Measurements from ENCODE around the gene SPNS3.

The SPNS3 gene

DNA sequence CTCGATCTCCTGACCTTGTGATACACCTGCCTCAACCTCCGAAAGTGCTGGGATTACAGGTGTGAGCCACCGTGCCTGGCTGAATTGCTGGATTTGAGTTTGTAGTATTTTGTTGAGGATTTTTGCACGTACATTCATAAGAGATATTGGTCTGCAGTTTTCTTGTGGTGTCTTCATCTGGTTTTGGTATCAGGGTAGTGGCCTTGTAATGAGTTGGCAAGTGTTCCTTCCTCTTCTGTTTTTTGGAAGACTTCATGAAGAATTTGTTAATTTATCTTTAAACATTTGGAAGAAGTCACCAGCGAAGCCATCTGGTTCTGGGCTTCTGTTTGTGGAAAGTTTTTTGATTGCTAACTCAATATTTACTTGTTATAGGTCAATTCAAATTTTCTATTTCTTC, 26.9 kb downstream of the SPNS3 start:
- TF ChIP-seq, protein P1, sequence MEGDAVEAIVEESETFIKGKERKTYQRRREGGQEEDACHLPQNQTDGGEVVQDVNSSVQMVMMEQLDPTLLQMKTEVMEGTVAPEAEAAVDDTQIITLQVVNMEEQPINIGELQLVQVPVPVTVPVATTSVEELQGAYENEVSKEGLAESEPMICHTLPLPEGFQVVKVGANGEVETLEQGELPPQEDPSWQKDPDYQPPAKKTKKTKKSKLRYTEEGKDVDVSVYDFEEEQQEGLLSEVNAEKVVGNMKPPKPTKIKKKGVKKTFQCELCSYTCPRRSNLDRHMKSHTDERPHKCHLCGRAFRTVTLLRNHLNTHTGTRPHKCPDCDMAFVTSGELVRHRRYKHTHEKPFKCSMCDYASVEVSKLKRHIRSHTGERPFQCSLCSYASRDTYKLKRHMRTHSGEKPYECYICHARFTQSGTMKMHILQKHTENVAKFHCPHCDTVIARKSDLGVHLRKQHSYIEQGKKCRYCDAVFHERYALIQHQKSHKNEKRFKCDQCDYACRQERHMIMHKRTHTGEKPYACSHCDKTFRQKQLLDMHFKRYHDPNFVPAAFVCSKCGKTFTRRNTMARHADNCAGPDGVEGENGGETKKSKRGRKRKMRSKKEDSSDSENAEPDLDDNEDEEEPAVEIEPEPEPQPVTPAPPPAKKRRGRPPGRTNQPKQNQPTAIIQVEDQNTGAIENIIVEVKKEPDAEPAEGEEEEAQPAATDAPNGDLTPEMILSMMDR (IDR thresholded peaks at IDR 0.05; ENCODE audit: control extremely low read depth, extremely low read depth, low read depth, missing control alignments): no peak
- DNase-seq (ENCODE audit: extremely low spot score): no peak
- CTCF ChIA-PET: no interaction called here
- POLR2A ChIA-PET: no interaction called here

DNA sequence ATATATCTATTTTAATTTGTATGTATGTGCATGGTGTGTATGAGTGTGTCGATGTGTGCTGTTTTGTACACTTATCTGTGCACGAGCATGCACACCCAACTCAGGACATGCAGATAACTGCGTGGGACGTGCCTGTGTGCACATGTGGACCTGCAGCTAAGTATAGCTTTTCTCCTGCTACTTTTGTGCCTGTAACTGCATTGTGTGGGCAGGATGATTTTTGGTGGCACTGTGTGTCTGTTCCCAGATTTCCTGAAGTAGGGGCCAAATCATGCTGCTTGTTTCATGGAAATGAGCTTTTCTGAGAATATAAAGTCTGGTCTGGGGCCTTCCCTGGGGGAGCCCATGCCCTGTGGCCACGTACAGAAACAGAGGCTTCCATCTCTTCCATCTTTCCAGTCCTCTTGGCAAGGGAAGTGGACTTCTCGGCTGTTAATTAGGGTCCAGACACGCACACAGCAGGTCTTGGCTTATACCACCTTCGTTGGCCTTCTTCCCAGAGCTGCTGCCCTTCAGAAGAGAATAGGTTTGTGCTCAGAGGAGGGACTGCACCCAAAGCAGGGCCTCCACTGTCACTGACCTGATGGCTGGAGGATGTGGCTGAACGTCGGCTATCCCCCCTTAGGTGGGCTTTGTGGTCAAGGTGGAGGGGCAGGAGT, 30.2 kb downstream of the SPNS3 start:
- no peak for DNase-seq (ENCODE audit: extremely low spot score)
- POLR2A ChIA-PET: no interaction called here
- CTCF ChIA-PET: no interaction called here
- TF ChIP-seq, protein P1 (IDR thresholded peaks at IDR 0.05; ENCODE audit: control extremely low read depth, extremely low read depth, low read depth, missing control alignments): no peak

DNA sequence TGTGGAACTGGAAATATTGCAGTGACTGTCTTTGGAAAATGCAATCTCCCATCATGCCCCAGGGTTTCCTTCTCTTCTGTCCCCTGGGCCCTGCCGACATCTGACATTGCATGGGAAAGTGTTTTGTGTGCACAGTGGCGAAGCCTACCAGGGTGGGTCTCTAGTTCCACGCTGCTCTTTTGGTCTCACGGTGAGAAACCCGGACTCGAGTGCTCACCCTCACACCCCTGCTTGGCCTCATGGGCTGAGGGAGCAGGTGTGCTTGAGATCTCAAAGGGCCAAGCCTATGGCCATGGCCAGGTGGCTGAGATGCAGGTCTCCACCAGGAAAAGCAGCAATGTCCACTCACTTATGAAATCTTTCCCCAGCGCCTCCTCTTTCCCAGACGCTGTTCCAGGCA, 32.0 kb downstream of the SPNS3 start:
- CTCF ChIA-PET: no interaction called here
- POLR2A ChIA-PET: no interaction called here
- TF ChIP-seq, protein P1 (IDR thresholded peaks at IDR 0.05; ENCODE audit: control extremely low read depth, extremely low read depth, low read depth, missing control alignments): no peak
- no peak for DNase-seq (ENCODE audit: extremely low spot score)

DNA sequence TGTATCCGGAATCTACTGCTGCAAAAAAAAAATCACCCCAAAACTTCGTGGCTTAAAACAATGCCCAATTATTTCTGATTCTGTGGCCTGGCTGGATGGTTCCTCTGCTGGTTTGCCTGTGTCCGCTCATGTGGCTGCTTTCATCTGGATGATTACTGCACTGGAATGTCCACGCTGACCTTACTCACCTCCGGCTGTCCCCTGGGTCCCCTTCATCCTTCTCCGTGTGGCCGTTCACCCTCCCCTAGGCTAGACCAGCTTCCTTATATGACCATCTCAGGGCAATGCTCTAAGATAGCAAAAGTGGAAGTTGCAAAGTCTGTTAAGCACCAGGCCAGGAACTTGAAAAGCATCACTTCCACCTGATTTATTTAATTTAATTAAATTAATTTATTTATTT, 33.5 kb downstream of the SPNS3 start:
- no peak for DNase-seq (ENCODE audit: extremely low spot score)
- POLR2A ChIA-PET: interaction anchor here (0.6 kb wide), 1 partner anchor 119 kb away, joined by 4 read pairs; no protein-coding TSS in a partner anchor
- CTCF ChIA-PET: no interaction called here
- TF ChIP-seq, protein P1 (IDR thresholded peaks at IDR 0.05; ENCODE audit: control extremely low read depth, extremely low read depth, low read depth, missing control alignments): no peak

DNA sequence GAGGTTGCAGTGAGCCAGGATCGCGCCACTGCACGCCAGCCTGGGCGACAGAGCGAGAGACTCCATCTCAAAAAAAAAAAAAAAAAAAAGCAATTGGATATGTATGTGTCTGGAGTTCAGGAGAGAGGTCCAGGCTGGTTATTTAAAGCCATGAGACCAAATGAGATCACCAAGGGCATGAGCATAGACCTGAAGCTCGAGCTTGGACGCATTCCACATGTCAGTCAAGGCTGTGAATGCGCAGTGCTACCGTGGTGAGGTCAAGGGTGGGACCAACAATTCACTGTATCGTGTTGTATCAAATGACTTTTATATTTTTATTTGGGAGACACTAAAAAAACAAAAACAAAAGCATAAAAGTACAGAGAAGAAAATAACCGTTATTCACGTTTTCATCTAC, 35.8 kb downstream of the SPNS3 start:
- TF ChIP-seq, protein P1 (IDR thresholded peaks at IDR 0.05; ENCODE audit: control extremely low read depth, extremely low read depth, low read depth, missing control alignments): no peak
- DNase-seq (ENCODE audit: extremely low spot score): no peak
- POLR2A ChIA-PET: interaction anchor here (0.7 kb wide), 2 partner anchors 24 to 88 kb away, joined by 3 to 6 read pairs; no protein-coding TSS in a partner anchor
- CTCF ChIA-PET: interaction anchor here (1.1 to 1.3 kb wide), 2 partner anchors 18 to 269 kb away, joined by 3 read pairs; no protein-coding TSS in a partner anchor

DNA sequence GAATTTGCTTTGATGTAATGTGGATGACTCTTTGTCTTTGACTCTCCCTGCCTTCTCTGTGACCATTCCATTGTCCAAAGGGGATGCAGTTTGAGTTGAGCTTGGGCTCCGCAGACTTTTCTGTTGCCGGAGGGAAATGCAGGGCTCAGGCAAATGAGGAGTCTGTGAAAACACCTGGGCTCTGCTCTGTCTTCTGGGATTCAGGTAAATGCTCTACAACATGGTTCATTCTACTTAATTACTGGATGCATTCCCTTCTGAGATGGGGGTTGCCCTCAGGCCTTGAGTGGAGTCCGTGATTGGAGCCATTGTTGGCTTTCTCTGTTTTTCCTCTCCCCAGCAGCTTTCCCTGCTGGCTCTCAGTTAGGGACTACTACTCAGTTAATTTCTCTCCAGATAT, 38.5 kb downstream of the SPNS3 start:
- no peak for DNase-seq (ENCODE audit: extremely low spot score)
- TF ChIP-seq, protein P1 (IDR thresholded peaks at IDR 0.05; ENCODE audit: control extremely low read depth, extremely low read depth, low read depth, missing control alignments): no peak
- ChIA-PET CTCF (no interaction called here), POLR2A (no interaction called here)
